GM23338 (cell line): ENCODE data around the gene STX8.

Experiments used
- CREB1 ChIP-seq: fragments of 250-450 bp; sonication (Bioruptor Pico); IDR thresholded peaks from 2 replicates; pipeline ENCODE4 v1.5.0; 2020; ENCODE audit warnings: low read depth, mild to moderate bottlenecking, moderate library complexity
- CTCF ChIP-seq, 2 experiments: fragments of 200-600 bp in 1 of 2; sonication (generic) in 1 of 2; conservative IDR thresholded peaks; 2 replicates each; pipeline versions ENCODE4 v1.5.1 to v1.6.1; 2016 to 2017; ENCODE audit warnings: antibody characterized with exemption in 2 of 2, low read depth in 2 of 2, mild to moderate bottlenecking in 2 of 2, moderate library complexity in 1 of 2
- EZH2 ChIP-seq: fragments of 200-600 bp; sonication (generic); IDR thresholded peaks from one replicate; pipeline ENCODE4 v1.8.0; 2017; ENCODE audit warnings: antibody characterized with exemption, mild to moderate bottlenecking, low read depth; ENCODE audit not compliant: unreplicated experiment
- EZH2phosphoT487 ChIP-seq: fragments of 200-600 bp; sonication (generic); IDR thresholded peaks from one replicate; pipeline ENCODE4 v1.8.1; 2018; ENCODE audit warnings: antibody characterized with exemption; ENCODE audit not compliant: unreplicated experiment
- JUNB ChIP-seq: IDR thresholded peaks from one replicate; pipeline ENCODE4 v1.6.1; 2016; ENCODE audit warnings: antibody characterized with exemption; ENCODE audit not compliant: unreplicated experiment
- NANOG ChIP-seq: IDR thresholded peaks from 2 replicates; pipeline ENCODE4 v1.6.1; 2016; ENCODE audit warnings: antibody characterized with exemption, borderline replicate concordance
- POLR2AphosphoS5 ChIP-seq: IDR thresholded peaks from 2 replicates; pipeline ENCODE4 v1.6.1; 2016; ENCODE audit warnings: antibody characterized with exemption, low read depth
- REST ChIP-seq: IDR thresholded peaks from one replicate; pipeline ENCODE4 v1.6.1; 2018; ENCODE audit warnings: antibody characterized with exemption; ENCODE audit not compliant: unreplicated experiment

GRCh38 chr17:9220398-9221146, 355.0 kb downstream of the STX8 start:
- TF ChIP-seq CTCF (conservative IDR thresholded peaks at IDR 0.05; ENCODE audit: low read depth in 2 of 2) = no peak
- TF ChIP-seq POLR2AphosphoS5 = no peak
- no peak for TF ChIP-seq CREB1 (CRISPR knock-in tag)
- no peak for TF ChIP-seq REST
- no peak for TF ChIP-seq JUNB
- TF ChIP-seq EZH2 = no peak
- no peak for TF ChIP-seq EZH2phosphoT487
- TF ChIP-seq NANOG = no peak
